Mucosa of descending colon (tissue), 3 donors: ENCODE data around the gene THADA. TPM values are rescaled to one million over a fixed set of nuclear protein-coding genes. Genes with fewer than 3 reads are reported as not detected.
"Not testable (repeated sequence)": the region's sequence is repeated elsewhere in the genome, so short reads cannot be mapped to it uniquely, and the experiment has no call there.

Experiments
- ATAC-seq: fragments of 200-7000 bp; cut with Tn5 transposase; one replicate; pipeline ENCODE4 v1.9.1; 2020; ENCODE audit warnings: mild to moderate bottlenecking, moderate library complexity
- DNase-seq, 3 donors: peaks; one replicate each; pipeline ENCODE4 v3.0.0-alpha.2; 2020
- H3K36me3 ChIP-seq: fragments of 200-600 bp; one replicate; pipeline ENCODE4 v1.8.0; 2021; ENCODE audit warnings: low read depth, mild to moderate bottlenecking
- H3K4me1 ChIP-seq: fragments of 200-600 bp; one replicate; pipeline ENCODE4 v1.8.0; 2021; ENCODE audit warnings: low read depth, mild to moderate bottlenecking
- H3K4me3 ChIP-seq: fragments of 200-600 bp; one replicate; pipeline ENCODE4 v1.8.0; 2021; ENCODE audit warnings: mild to moderate bottlenecking
- H3K9me3 ChIP-seq: fragments of 200-600 bp; one replicate; pipeline ENCODE4 v1.8.0; 2021; ENCODE audit warnings: mild to moderate bottlenecking
- CTCF ChIP-seq: fragments of 200-600 bp; IDR thresholded peaks from one replicate; pipeline ENCODE4 v1.8.0; 2022; ENCODE audit warnings: antibody characterized with exemption, mild to moderate bottlenecking
- intact Hi-C, 2 donors: fragments of 100-400 bp; cut with DNase I in 1 of 2; cut with micrococcal nuclease in 1 of 2; formaldehyde crosslinking; loops; one replicate each; pipeline versions ENCODE4 v1.11.0 to v1.11.1; 2022; cut with DNase I, micrococcal nuclease
- total RNA-seq, 3 donors: library from RNA; stranded (reverse); fragmentation: NEBNext Ultra II Directional in 2 of 3; extraction: Animal tissue kit (Norgen Biotek cat#: 25700) in 2 of 3; gene quantifications; one replicate each; pipeline versions ENCODE4 v1.2.1 to v1.2.4, GENCODE V29; 2021 to 2023
- donor health status: DM: no; HTN: no; CAD: no; lungs with moderate emphysema.
- donor health status: DM: no; HTN: no; CAD: no.
- donor health status: DM: no; HTN: yes; CAD: no.

THADA gene
- total RNA-seq, 3 donors from 2014 or later: 20.1 to 26.7 (median 25.3) TPM

- Histone ChIP-seq H3K4me1 (peaks cover 4% of the 10 kb centered on the region), H3K4me3 (no peak overlapping the region), H3K9me3 (no peaks in the 10 kb centered on the region), H3K36me3 (no peaks in the 10 kb centered on the region)
- intact Hi-C loops: no loop called here
- no peak for TF ChIP-seq CTCF
- DNase-seq (no peak), ATAC-seq (no peak)
Measured at GRCh38 chr2:43453179-43454170, 142.4 kb downstream of the THADA start.

- DNase-seq: no peak
- ATAC-seq: no peak
- no peak for TF ChIP-seq CTCF
- H3K36me3 ChIP-seq: no peaks in the 10 kb centered on the region
- no peaks in the 10 kb centered on the region for H3K9me3 ChIP-seq
- peaks cover 4% of the 10 kb centered on the region for H3K4me1 ChIP-seq
- H3K4me3 ChIP-seq: no peak overlapping the region
- intact Hi-C loops: no loop called here
Measured at GRCh38 chr2:43452318-43452731, 143.5 kb downstream of the THADA start.

GRCh38 chr2:43450617-43451016, 145.2 kb downstream of the THADA start:
- ATAC-seq (no peak), DNase-seq (no peak)
- H3K4me3 ChIP-seq: no peak overlapping the region
- no peak for TF ChIP-seq CTCF
- intact Hi-C loops: no loop called here
- H3K9me3 ChIP-seq: no peaks in the 10 kb centered on the region
- no peaks in the 10 kb centered on the region for H3K4me1 ChIP-seq
- H3K36me3 ChIP-seq: no peaks in the 10 kb centered on the region

GRCh38 chr2:43448822-43449110, 147.1 kb downstream of the THADA start:
- no peaks in the 10 kb centered on the region for H3K4me1 ChIP-seq
- no peak for ATAC-seq
- DNase-seq: no peak
- H3K36me3 ChIP-seq: no peaks in the 10 kb centered on the region
- H3K9me3 ChIP-seq: no peaks in the 10 kb centered on the region
- no peak for TF ChIP-seq CTCF
- no peak overlapping the region for H3K4me3 ChIP-seq
- intact Hi-C loops: no loop called here

GRCh38 chr2:43448011-43448821, 147.6 kb downstream of the THADA start:
- TF ChIP-seq CTCF: no peak
- intact Hi-C loops: no loop called here

GRCh38 chr2:43446755-43447154, 149.1 kb downstream of the THADA start:
- ATAC-seq, H3K9me3 ChIP-seq, H3K4me3 ChIP-seq, intact Hi-C loops, DNase-seq, H3K4me1 ChIP-seq, H3K36me3 ChIP-seq: not testable (repeated sequence)

More at GRCh38 chr2:43448011-43448821, 147.6 kb downstream of the THADA start:
- H3K4me3 ChIP-seq: no peak overlapping the region
- no peaks in the 10 kb centered on the region for H3K9me3 ChIP-seq
- ATAC-seq: no peak
- DNase-seq: no peak
- no peaks in the 10 kb centered on the region for H3K4me1 ChIP-seq
- no peaks in the 10 kb centered on the region for H3K36me3 ChIP-seq
